ENCODE results near the gene ENOX1. TPM values are rescaled to one million over a fixed set of nuclear protein-coding genes. Genes with fewer than 3 reads are reported as not detected.

Gene ENOX1
- total and polyA plus RNA-seq, 2 donors = 4.0 to 5.7 TPM

DNA sequence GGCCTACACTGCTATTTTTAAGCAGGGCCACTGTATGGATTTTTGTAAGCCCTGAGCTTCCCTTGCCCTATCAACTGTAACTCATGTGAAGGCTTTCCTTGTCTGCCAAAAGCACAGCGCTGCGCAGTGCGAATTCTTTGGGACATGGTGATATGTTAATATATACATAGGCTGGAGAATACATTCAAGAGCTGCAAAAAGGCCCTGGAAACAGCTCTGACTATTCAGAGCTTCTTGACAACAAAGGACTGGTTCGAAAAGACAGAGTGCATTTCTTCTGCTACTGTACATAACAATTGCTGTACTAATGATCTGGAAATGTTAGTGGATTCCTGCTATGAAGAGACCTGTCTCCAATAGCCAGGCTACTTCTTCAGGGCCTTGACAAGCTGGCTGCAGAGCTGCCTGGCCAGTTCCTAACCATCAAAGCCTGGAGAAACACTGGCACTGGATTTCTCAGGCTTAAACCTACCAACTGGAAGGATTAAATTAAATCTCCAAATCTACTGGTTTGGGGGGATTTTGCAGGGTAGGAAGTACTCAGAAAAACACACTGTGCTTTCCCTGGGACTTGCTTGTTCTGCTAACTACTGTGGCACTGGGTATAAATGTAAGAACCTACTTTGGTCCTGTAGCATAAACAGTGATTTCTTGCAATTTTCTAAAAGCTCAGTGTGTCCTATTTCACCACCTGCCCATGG is 516.5 kb downstream of the ENOX1 start:
- no peak overlapping the region for H3K27ac ChIP-seq (ENCODE audit: low read depth in 1 of 2, low read length in 1 of 2)
- no peaks in the 10 kb centered on the region for H3K36me3 ChIP-seq (ENCODE audit: control insufficient read depth in 2 of 2, insufficient read depth in 2 of 2, low read length in 1 of 2)
- no peak overlapping the region for H3K4me3 ChIP-seq (ENCODE audit: low read length in 2 of 2)
- no peak for DNase-seq (ENCODE audit: low read depth in 6 of 9, low spot score in 9 of 9)
- H3K27me3 ChIP-seq (ENCODE audit: control insufficient read depth in 2 of 2, insufficient read depth in 1 of 2, low read length in 1 of 2) = no peaks in the 10 kb centered on the region
- 96% methylated on average over 4 of the region's 4 CpGs for WGBS
- peaks cover 0 to 3% of the 10 kb centered on the region in 2 donors for H3K4me1 ChIP-seq (ENCODE audit: control insufficient read depth in 2 of 2, insufficient read depth in 2 of 2, low read length in 2 of 2)
- no peaks in the 10 kb centered on the region for H3K9me3 ChIP-seq (ENCODE audit: control insufficient read depth in 2 of 2, insufficient read depth in 1 of 2, low read length in 1 of 2)

GRCh38 chr13:43269037-43269481 is 517.7 kb downstream of the ENOX1 start:
- Histone ChIP-seq H3K9me3 (ENCODE audit: control insufficient read depth in 2 of 2, insufficient read depth in 1 of 2, low read length in 1 of 2) (no peaks in the 10 kb centered on the region), H3K4me1 (ENCODE audit: control insufficient read depth in 2 of 2, insufficient read depth in 2 of 2, low read length in 2 of 2) (peaks cover 0 to 3% of the 10 kb centered on the region in 2 donors), H3K27ac (ENCODE audit: low read depth in 1 of 2, low read length in 1 of 2) (no peak overlapping the region), H3K36me3 (ENCODE audit: control insufficient read depth in 2 of 2, insufficient read depth in 2 of 2, low read length in 1 of 2) (no peaks in the 10 kb centered on the region), H3K27me3 (ENCODE audit: control insufficient read depth in 2 of 2, insufficient read depth in 1 of 2, low read length in 1 of 2) (no peaks in the 10 kb centered on the region), H3K4me3 (ENCODE audit: low read length in 2 of 2) (no peak overlapping the region)
- WGBS = 90% methylated on average over 5 of the region's 5 CpGs
- DNase-seq (ENCODE audit: low read depth in 6 of 9, low spot score in 9 of 9) = no peak

- Histone ChIP-seq H3K9me3 (ENCODE audit: control insufficient read depth in 2 of 2, insufficient read depth in 1 of 2, low read length in 1 of 2) (no peaks in the 10 kb centered on the region), H3K4me3 (ENCODE audit: low read length in 2 of 2) (no peak overlapping the region), H3K36me3 (ENCODE audit: control insufficient read depth in 2 of 2, insufficient read depth in 2 of 2, low read length in 1 of 2) (no peaks in the 10 kb centered on the region), H3K27ac (ENCODE audit: low read depth in 1 of 2, low read length in 1 of 2) (no peak overlapping the region), H3K4me1 (ENCODE audit: control insufficient read depth in 2 of 2, insufficient read depth in 2 of 2, low read length in 2 of 2) (peaks cover 0 to 3% of the 10 kb centered on the region in 2 donors), H3K27me3 (ENCODE audit: control insufficient read depth in 2 of 2, insufficient read depth in 1 of 2, low read length in 1 of 2) (no peaks in the 10 kb centered on the region)
- no peak for DNase-seq (ENCODE audit: low read depth in 6 of 9, low spot score in 9 of 9)
- WGBS = 91% methylated on average over 2 of the region's 2 CpGs
Observed at GRCh38 chr13:43268632-43269031, 518.1 kb downstream of the ENOX1 start.

GRCh38 chr13:43267916-43268315 is 518.9 kb downstream of the ENOX1 start:
- DNase-seq (ENCODE audit: low read depth in 6 of 9, low spot score in 9 of 9) = no peak
- H3K36me3 ChIP-seq (ENCODE audit: control insufficient read depth in 2 of 2, insufficient read depth in 2 of 2, low read length in 1 of 2) = no peaks in the 10 kb centered on the region
- H3K27ac ChIP-seq (ENCODE audit: low read depth in 1 of 2, low read length in 1 of 2) = no peak overlapping the region
- no peaks in the 10 kb centered on the region for H3K9me3 ChIP-seq (ENCODE audit: control insufficient read depth in 2 of 2, insufficient read depth in 1 of 2, low read length in 1 of 2)
- peaks cover 0 to 1% of the 10 kb centered on the region in 2 donors for H3K4me1 ChIP-seq (ENCODE audit: control insufficient read depth in 2 of 2, insufficient read depth in 2 of 2, low read length in 2 of 2)
- H3K4me3 ChIP-seq (ENCODE audit: low read length in 2 of 2) = no peak overlapping the region
- no peaks in the 10 kb centered on the region for H3K27me3 ChIP-seq (ENCODE audit: control insufficient read depth in 2 of 2, insufficient read depth in 1 of 2, low read length in 1 of 2)
- WGBS = 95% methylated on average over 3 of the region's 3 CpGs

GRCh38 chr13:43266936-43267615 is 519.7 kb downstream of the ENOX1 start:
- Histone ChIP-seq H3K27ac (ENCODE audit: low read depth in 1 of 2, low read length in 1 of 2) (no peak overlapping the region), H3K9me3 (ENCODE audit: control insufficient read depth in 2 of 2, insufficient read depth in 1 of 2, low read length in 1 of 2) (no peaks in the 10 kb centered on the region), H3K4me3 (ENCODE audit: low read length in 2 of 2) (no peak overlapping the region), H3K27me3 (ENCODE audit: control insufficient read depth in 2 of 2, insufficient read depth in 1 of 2, low read length in 1 of 2) (no peaks in the 10 kb centered on the region), H3K4me1 (ENCODE audit: control insufficient read depth in 2 of 2, insufficient read depth in 2 of 2, low read length in 2 of 2) (no peaks in the 10 kb centered on the region), H3K36me3 (ENCODE audit: control insufficient read depth in 2 of 2, insufficient read depth in 2 of 2, low read length in 1 of 2) (no peaks in the 10 kb centered on the region)
- no peak for DNase-seq (ENCODE audit: low read depth in 6 of 9, low spot score in 9 of 9)
- 89% methylated on average over 9 of the region's 9 CpGs for WGBS

- 74% methylated on average over 4 of the region's 4 CpGs for WGBS
- no peak for DNase-seq (ENCODE audit: low read depth in 6 of 9, low spot score in 9 of 9)
- no peak overlapping the region for H3K27ac ChIP-seq (ENCODE audit: low read depth in 1 of 2, low read length in 1 of 2)
- no peaks in the 10 kb centered on the region for H3K36me3 ChIP-seq (ENCODE audit: control insufficient read depth in 2 of 2, insufficient read depth in 2 of 2, low read length in 1 of 2)
- H3K27me3 ChIP-seq (ENCODE audit: control insufficient read depth in 2 of 2, insufficient read depth in 1 of 2, low read length in 1 of 2) = no peaks in the 10 kb centered on the region
- no peak overlapping the region for H3K4me3 ChIP-seq (ENCODE audit: low read length in 2 of 2)
- no peaks in the 10 kb centered on the region for H3K4me1 ChIP-seq (ENCODE audit: control insufficient read depth in 2 of 2, insufficient read depth in 2 of 2, low read length in 2 of 2)
- H3K9me3 ChIP-seq (ENCODE audit: control insufficient read depth in 2 of 2, insufficient read depth in 1 of 2, low read length in 1 of 2) = no peaks in the 10 kb centered on the region
Observed at GRCh38 chr13:43265028-43265427, 521.7 kb downstream of the ENOX1 start.

GRCh38 chr13:43264458-43264857 is 522.3 kb downstream of the ENOX1 start:
- WGBS = 100% methylated on average over 1 of the region's 1 CpG
- DNase-seq (ENCODE audit: low read depth in 6 of 9, low spot score in 9 of 9) = no peak
- Histone ChIP-seq H3K4me1 (ENCODE audit: control insufficient read depth in 2 of 2, insufficient read depth in 2 of 2, low read length in 2 of 2) (no peaks in the 10 kb centered on the region), H3K36me3 (ENCODE audit: control insufficient read depth in 2 of 2, insufficient read depth in 2 of 2, low read length in 1 of 2) (no peaks in the 10 kb centered on the region), H3K4me3 (ENCODE audit: low read length in 2 of 2) (no peak overlapping the region), H3K27ac (ENCODE audit: low read depth in 1 of 2, low read length in 1 of 2) (no peak overlapping the region), H3K9me3 (ENCODE audit: control insufficient read depth in 2 of 2, insufficient read depth in 1 of 2, low read length in 1 of 2) (no peaks in the 10 kb centered on the region), H3K27me3 (ENCODE audit: control insufficient read depth in 2 of 2, insufficient read depth in 1 of 2, low read length in 1 of 2) (no peaks in the 10 kb centered on the region)

- H3K27me3 ChIP-seq (ENCODE audit: control insufficient read depth in 2 of 2, insufficient read depth in 1 of 2, low read length in 1 of 2) = no peaks in the 10 kb centered on the region
- H3K9me3 ChIP-seq (ENCODE audit: control insufficient read depth in 2 of 2, insufficient read depth in 1 of 2, low read length in 1 of 2) = no peaks in the 10 kb centered on the region
- no peak overlapping the region for H3K27ac ChIP-seq (ENCODE audit: low read depth in 1 of 2, low read length in 1 of 2)
- no peak overlapping the region for H3K4me3 ChIP-seq (ENCODE audit: low read length in 2 of 2)
- 72% methylated on average over 2 of the region's 2 CpGs for WGBS
- no peaks in the 10 kb centered on the region for H3K4me1 ChIP-seq (ENCODE audit: control insufficient read depth in 2 of 2, insufficient read depth in 2 of 2, low read length in 2 of 2)
- no peaks in the 10 kb centered on the region for H3K36me3 ChIP-seq (ENCODE audit: control insufficient read depth in 2 of 2, insufficient read depth in 2 of 2, low read length in 1 of 2)
- no peak for DNase-seq (ENCODE audit: low read depth in 6 of 9, low spot score in 9 of 9)
Observed at GRCh38 chr13:43263047-43263446, 523.7 kb downstream of the ENOX1 start.

DNA sequence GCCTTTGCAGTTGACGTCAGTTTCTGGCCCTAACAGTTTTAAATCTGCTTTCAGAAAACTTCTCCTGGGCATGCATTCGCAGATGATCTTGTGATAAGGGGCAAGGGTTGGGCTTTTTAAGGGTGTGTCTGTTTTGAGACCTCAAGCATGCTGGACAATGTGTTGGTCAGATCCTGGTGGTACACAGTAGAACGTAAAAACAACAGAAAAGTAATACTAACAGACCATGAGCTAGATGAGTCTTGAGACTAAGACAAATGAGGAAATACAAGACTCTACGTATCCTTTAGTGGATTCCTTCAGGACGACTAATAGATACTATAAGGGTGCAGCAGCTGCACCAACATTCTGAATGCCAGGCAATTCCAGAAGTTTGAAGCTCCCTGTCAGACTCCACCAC is 525.8 kb downstream of the ENOX1 start:
- no peaks in the 10 kb centered on the region for H3K4me1 ChIP-seq (ENCODE audit: control insufficient read depth in 2 of 2, insufficient read depth in 2 of 2, low read length in 2 of 2)
- H3K4me3 ChIP-seq (ENCODE audit: low read length in 2 of 2) = no peak overlapping the region
- no peaks in the 10 kb centered on the region for H3K36me3 ChIP-seq (ENCODE audit: control insufficient read depth in 2 of 2, insufficient read depth in 2 of 2, low read length in 1 of 2)
- no peak overlapping the region for H3K27ac ChIP-seq (ENCODE audit: low read depth in 1 of 2, low read length in 1 of 2)
- H3K9me3 ChIP-seq (ENCODE audit: control insufficient read depth in 2 of 2, insufficient read depth in 1 of 2, low read length in 1 of 2) = no peaks in the 10 kb centered on the region
- DNase-seq (ENCODE audit: low read depth in 6 of 9, low spot score in 9 of 9) = no peak
- 97% methylated on average over 5 of the region's 5 CpGs for WGBS
- no peaks in the 10 kb centered on the region for H3K27me3 ChIP-seq (ENCODE audit: control insufficient read depth in 2 of 2, insufficient read depth in 1 of 2, low read length in 1 of 2)
